Kidney (tissue), 14 donors: Measurements from ENCODE around the gene NR6A1. TPM values are rescaled to one million over a fixed set of nuclear protein-coding genes. Genes with fewer than 3 reads are reported as not detected.

ENCODE experiments used
- DNase-seq, 5 donors: peaks; one replicate each; pipeline ENCODE4 v3.0.0-alpha.2; 2013 to 2020
- FAIRE-seq: peaks from 2 replicates; lab custom pipeline; 2012; peaks lifted over from hg19 to GRCh38; lab: Jason Lieb, UNC
- H3K27ac ChIP-seq, 2 donors: one replicate each; pipeline ENCODE4 v1.7.0; 2013; ENCODE audit warnings: low read depth in 2 of 2, low read length in 2 of 2, inconsistent platforms in 1 of 2
- H3K27me3 ChIP-seq: one replicate; pipeline ENCODE4 v1.7.1; 2013; ENCODE audit warnings: low read length, inconsistent platforms; ENCODE audit not compliant: control insufficient read depth, insufficient read depth
- H3K36me3 ChIP-seq, 3 donors: one replicate each; pipeline versions ENCODE4 v1.7.0 to v1.7.1; 2013; ENCODE audit warnings: low read length in 3 of 3, control low read depth in 1 of 3, inconsistent platforms in 1 of 3; ENCODE audit not compliant: insufficient read depth in 3 of 3, control insufficient read depth in 2 of 3
- H3K4me1 ChIP-seq, 3 donors: one replicate each; pipeline versions ENCODE4 v1.7.0 to v1.7.1; 2013; ENCODE audit warnings: low read length in 3 of 3, inconsistent platforms in 1 of 3, low read depth in 1 of 3; ENCODE audit not compliant: control insufficient read depth in 2 of 3, insufficient read depth in 2 of 3
- H3K4me3 ChIP-seq, 3 donors: one replicate each; pipeline versions ENCODE4 v1.7.0 to v1.8.1; 2013; ENCODE audit warnings: low read length in 3 of 3, control low read depth in 1 of 3, inconsistent platforms in 1 of 3
- H3K9ac ChIP-seq, 3 donors: one replicate each; pipeline versions ENCODE4 v1.7.0 to v1.7.1; 2013; ENCODE audit warnings: low read length in 3 of 3, control low read depth in 1 of 3, inconsistent platforms in 1 of 3
- H3K9me3 ChIP-seq, 3 donors: one replicate each; pipeline versions ENCODE4 v1.7.0 to v1.7.1; 2013; ENCODE audit warnings: low read length in 3 of 3, control low read depth in 1 of 3, inconsistent platforms in 1 of 3; ENCODE audit not compliant: control insufficient read depth in 2 of 3, insufficient read depth in 1 of 3
- intact Hi-C: fragments of 100-400 bp; cut with DNase I; formaldehyde crosslinking; loops from one replicate; pipeline ENCODE4 v1.11.1; 2022
- polyA plus RNA-seq: library from polyadenylated mRNA; stranded (reverse); fragments of 350-450 nt; fragmentation: Illumina TruSeq; extraction: RNeasy Lipid Tissue Mini Kit (QIAGEN cat#74804); gene quantifications from one replicate; pipeline ENCODE4 v1.2.3, GENCODE V29; 2014; ENCODE audit warnings: low read depth, low replicate concordance; ENCODE audit not compliant: insufficient read depth
- total RNA-seq: library from RNA; stranded (reverse); fragmentation: NEBNext Ultra II Directional; extraction: Animal tissue kit (Norgen Biotek cat#: 25700); gene quantifications from one replicate; pipeline ENCODE4 v1.2.1, GENCODE V29; 2021
- TF ChIP-seq, protein P1 (sequence below): IDR thresholded peaks from 3 replicates; pipeline ENCODE4 v1.5.1; 2012; ENCODE audit warnings: mild to moderate bottlenecking, moderate library complexity, borderline replicate concordance; ENCODE audit not compliant: insufficient read depth; ENCODE audit errors: extremely low read depth
- donor health status: control.
- donor health status: control.
- donor health status: control.
- donor health status: control.
- donor health status: control.
- donor health status: DM: yes; HTN: yes; CAD: no.
- donor health status: Normal renal cell carcinoma (clear cell type).

Gene NR6A1
- total and polyA plus RNA-seq, 2 donors from 2014 or later, result 1.2 to 3.5 TPM

DNA sequence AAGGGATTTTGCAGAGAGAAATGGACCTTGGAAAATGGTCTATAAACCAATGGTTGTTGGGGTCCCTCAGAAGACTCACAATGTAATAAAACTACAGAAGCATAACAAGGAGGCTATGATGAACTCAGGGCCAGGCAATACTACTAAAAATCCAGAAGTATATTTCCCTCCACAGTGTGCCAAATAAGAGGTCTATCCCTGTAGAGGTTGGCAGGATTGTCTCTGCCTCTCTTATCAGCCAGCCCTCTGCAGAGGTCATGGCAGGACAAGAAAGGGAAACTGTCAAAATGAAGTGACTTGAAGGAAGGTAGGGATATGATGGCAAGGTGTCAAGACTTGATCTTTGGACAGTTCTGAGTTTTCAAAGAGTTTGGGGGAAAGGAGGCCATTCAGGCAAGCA is 148.2 kb downstream of the NR6A1 start:
- Histone ChIP-seq H3K4me1 (peaks cover 0 to 3% (median 1%) of the 10 kb centered on the region in 3 donors), H3K9ac (no peak overlapping the region), H3K4me3 (no peak overlapping the region), H3K27me3 (no peaks in the 10 kb centered on the region), H3K9me3 (no peaks in the 10 kb centered on the region), H3K36me3 (no peaks in the 10 kb centered on the region), H3K27ac (no peak overlapping the region)
- DNase-seq (no peak), FAIRE-seq (no peak)
- TF ChIP-seq, protein P1, sequence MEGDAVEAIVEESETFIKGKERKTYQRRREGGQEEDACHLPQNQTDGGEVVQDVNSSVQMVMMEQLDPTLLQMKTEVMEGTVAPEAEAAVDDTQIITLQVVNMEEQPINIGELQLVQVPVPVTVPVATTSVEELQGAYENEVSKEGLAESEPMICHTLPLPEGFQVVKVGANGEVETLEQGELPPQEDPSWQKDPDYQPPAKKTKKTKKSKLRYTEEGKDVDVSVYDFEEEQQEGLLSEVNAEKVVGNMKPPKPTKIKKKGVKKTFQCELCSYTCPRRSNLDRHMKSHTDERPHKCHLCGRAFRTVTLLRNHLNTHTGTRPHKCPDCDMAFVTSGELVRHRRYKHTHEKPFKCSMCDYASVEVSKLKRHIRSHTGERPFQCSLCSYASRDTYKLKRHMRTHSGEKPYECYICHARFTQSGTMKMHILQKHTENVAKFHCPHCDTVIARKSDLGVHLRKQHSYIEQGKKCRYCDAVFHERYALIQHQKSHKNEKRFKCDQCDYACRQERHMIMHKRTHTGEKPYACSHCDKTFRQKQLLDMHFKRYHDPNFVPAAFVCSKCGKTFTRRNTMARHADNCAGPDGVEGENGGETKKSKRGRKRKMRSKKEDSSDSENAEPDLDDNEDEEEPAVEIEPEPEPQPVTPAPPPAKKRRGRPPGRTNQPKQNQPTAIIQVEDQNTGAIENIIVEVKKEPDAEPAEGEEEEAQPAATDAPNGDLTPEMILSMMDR, result no peak
- intact Hi-C loops, result loop anchor here (10.0 kb wide), 1 partner anchor 82 kb away; no protein-coding TSS in a partner anchor

DNA sequence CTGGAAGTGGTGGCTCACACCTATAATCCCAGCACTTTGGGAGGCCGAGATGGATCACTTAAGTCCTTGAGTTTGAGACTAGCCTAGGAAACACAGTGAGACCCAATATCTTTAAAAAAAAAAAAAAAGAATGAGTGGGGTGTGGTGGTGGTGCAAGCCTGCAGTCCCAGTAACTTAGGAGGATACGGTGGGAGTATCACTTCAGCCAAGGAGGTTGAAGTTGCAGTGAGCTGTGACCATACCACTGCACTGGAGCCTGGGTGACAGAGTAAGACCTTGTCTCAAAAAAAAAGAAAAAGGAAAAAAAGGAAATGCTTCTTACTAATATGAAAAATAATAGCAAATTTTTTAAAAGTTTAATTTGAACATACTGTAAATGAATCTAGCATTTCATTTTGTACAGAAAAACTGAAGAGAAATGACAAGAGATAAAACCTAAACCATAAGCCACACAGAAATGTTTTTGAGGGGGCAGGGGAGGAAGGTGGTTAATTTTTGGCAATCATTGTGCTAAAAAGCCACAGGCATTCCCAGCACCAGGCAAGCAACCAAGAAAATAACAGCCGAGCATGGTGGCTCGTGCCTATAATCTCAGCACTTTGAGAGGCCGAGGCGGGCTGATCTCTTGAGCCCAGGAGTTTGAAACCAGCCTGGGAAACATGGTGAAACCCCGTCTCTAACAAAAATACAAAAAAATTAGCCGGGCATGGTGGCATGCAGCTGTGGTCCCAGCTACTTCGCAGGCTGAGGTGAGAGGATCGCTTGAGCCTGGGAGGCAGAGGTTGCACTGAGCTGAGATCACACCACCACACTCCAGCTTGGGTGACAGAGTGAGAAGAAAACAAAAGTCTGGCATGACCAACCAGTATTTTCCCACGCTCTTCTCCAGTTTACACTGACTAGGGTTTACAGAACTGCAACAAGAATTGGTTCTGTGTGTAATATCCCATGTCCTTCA is 149.5 kb downstream of the NR6A1 start:
- H3K9me3 ChIP-seq, result no peaks in the 10 kb centered on the region
- no peak for FAIRE-seq
- TF ChIP-seq, protein P1, result no peak
- H3K27ac ChIP-seq, result no peak overlapping the region
- no peak overlapping the region for H3K9ac ChIP-seq
- peaks cover 0 to 3% (median 2%) of the 10 kb centered on the region in 3 donors for H3K4me1 ChIP-seq
- H3K4me3 ChIP-seq, result no peak overlapping the region
- peak in 2 of 5 donors; percentile 36 to 50 for DNase-seq
- H3K36me3 ChIP-seq, result no peaks in the 10 kb centered on the region
- intact Hi-C loops, result loop anchor here (10.0 kb wide), 1 partner anchor 83 kb away; no protein-coding TSS in a partner anchor
- H3K27me3 ChIP-seq, result no peaks in the 10 kb centered on the region

DNA sequence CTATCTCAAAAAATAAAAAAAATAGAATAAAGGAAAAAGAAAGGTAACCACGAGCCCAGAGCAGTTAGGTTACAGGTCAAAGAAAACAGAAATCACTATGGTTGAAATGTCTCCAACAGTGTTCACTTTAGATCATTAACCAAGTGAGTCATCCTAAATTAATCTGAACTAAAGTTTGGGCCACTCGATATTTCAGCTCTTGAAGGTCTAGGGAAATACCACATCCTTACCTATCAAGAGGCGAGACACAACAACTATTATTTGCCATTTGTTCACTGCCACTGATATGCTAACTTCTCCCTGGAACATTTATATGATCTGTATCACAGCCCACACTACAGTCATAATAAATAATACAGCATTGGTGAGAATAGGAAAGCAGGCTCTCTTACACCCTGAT is 152.6 kb downstream of the NR6A1 start:
- intact Hi-C loops, result no loop called here
- DNase-seq (no peak), FAIRE-seq (no peak)
- Histone ChIP-seq H3K27ac (no peak overlapping the region), H3K9me3 (no peaks in the 10 kb centered on the region), H3K4me3 (no peak overlapping the region), H3K9ac (no peak overlapping the region), H3K27me3 (no peaks in the 10 kb centered on the region), H3K4me1 (peaks cover 0 to 3% (median 2%) of the 10 kb centered on the region in 3 donors), H3K36me3 (no peaks in the 10 kb centered on the region)
- TF ChIP-seq, protein P1, result no peak
